HuH-7.5 (cell line): ENCODE measurements around the gene MEF2B.

Experiments
- DNase-seq: peaks from one replicate; pipeline ENCODE4 v3.0.0; 2011; ENCODE audit warnings: low spot score

MEF2B gene

DNA sequence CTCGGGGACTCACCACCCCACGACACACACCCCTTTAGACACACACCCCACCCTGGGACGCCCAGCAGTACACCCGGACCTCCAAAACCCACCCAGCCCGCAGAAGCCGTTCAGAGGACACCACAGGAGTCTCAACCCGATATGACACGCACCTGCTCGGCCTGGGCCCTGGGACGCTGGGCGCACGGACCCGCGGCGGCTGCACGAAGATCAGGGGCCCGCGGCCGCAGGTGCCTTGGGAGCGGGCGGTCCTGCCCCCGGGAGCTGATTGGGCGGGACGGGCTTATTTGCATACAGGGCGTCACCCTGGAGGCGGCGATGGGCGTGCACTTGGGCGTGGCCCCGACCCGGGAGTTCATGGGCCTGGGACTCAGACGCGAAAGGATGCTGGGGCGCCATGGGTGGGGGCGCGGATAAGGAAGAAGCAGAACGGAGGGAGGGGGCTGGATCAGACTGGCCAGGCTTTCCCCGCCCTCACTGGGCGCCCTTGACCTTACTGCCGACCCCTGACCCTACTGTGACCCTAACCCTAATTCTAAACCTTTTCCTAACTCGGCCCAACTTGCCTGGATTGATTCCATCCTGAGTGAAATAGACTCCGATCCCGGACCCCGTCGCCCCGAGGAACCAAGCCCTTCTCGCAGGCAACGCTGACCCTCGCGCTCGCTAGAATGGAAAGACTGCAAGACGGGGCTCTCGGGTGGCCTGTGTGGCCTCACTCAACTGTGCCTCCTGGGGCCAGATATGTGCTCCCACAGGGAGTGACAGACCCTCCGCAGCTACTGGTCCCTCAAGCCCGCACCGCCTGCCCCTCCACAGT lies at the start of gene MEF2B:
MEF2B (minus strand) TSS at position 211 of the 820 bp plus-strand sequence. CDS start 19,528 bp downstream, outside the sequence.
- peak; percentile 99 for DNase-seq

- no peak for DNase-seq
Observed at GRCh38 chr19:19218911-19219310, 48.8 kb upstream of the MEF2B start.

DNA sequence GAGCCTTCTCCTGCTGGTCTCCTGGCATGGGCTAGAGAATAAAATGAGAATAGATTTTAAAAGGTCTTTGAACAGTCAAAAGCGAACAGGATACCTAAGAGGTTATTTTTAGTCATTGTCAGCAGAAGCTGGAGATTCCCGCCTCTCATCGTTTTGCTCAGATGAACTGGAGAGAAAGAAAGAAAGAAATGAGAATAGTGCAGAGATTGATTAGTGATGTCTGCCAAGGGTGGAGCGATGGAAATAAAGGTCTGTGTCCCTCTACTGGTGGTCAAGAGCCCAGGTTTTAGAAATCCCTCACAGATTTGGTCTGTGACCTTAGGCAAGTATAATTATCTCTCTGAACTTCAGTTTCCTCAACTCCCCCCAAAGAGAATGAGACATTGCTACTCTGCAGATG lies 47.0 kb upstream of the MEF2B start:
- no peak for DNase-seq

DNA sequence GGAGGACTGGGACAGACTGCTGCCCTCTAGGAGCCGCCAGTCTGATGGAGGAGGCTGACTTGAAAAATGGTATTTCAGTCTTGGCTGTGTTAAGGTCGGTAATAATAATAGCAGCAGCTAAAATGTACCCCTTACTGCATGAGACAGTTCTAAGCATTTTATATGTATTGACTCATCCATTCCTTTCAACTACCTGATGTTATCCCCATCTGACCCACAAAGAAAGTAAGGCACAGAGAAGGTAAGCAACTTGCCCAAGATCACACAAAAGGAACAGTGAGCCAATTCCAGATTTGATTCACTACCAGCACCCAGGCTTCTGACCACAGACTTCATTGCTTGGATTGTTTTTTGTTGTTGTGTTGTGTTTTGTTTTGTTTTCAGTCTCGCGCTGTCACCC lies 45.7 kb upstream of the MEF2B start:
- no peak for DNase-seq

- DNase-seq, result peak; percentile 90
Observed at GRCh38 chr19:19214892-19215291, 44.8 kb upstream of the MEF2B start.

DNA sequence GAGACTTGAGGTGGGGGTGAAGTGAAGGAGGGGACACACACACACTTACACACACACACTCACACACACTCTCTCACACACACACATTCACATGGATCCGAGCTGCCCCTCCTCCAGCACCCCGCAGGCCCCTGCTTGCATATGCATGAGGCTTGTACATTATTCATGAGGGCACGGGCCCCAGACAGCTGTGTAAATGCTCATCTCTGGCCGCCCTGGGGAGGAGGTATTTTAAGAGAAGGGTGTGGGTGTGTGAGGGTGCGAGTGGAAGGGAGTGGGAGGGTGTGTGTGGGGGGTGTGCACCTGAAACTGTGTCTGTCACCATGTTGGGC lies 44.1 kb upstream of the MEF2B start:
- no peak for DNase-seq

- DNase-seq, result no peak
Observed at GRCh38 chr19:19213426-19214158, 43.5 kb upstream of the MEF2B start.

DNA sequence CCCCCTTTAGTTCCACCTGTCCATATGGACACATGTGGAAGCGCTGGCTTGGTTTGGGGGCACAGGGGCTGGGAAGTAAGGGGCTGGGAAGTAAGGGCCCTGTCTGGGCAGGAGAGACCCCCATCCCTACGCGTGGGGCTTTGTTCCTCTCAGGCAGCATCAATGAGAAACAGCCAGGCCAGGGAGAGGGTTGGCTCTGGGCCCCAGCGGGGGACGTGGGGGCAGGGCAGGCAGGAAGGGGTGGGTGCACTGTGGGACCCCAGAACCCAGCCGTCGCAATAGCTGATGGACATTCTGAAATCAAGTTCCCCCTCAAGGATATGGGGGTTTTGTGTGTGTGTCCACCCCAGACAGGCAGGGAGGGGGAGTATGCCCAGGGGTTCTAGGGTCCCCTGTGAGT lies 42.9 kb upstream of the MEF2B start:
- no peak for DNase-seq

DNA sequence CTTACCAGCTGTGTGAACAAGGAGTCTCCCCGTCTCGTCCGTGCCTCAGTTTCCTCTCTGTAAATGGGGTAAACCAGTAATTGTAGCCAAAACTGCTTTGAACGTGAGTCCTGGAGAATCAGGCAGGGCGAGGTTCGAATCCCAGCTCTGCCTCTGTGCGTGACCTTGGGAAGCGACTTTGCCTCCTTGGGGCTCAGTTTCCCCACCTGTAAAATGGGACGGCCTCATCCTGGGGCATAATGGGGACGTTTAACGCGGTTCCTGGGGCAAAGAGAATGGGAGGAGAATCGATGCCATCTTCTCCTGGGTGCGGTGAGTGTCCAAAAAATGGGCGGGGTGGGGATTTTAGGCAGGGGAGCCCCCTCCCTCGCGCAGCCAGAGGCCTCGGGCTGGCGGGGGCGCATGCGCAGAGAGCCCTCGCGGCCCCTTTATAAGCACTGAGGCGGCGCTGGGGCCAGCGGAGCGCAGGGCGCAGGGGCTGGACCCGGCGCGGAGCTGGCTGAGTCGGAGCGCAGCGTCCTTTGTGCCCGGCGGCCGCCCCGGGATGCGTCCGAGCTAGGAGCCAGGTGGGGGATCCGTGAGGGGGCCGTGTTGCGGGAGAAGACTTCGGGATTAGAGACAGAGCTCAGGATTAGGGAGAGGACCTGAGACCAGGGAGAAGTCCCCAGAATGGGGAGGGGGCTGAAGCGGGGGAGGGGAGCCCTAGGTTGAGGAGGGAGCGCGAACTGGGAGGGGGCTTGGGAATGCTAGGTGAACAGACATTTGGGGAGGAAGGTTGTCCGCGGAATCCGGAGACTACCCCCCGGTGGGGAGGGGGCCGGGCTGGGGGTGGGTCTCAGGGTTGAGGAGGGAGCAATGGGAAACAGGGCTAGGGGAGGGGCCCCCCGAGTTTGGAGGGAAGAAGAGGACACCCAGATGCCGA lies 41.7 kb upstream of the MEF2B start, which contains the start of gene NCAN:
NCAN (plus strand) TSS at position 460 of the 922 bp plus-strand sequence. CDS start 4,996 bp downstream, outside the sequence.
- no peak for DNase-seq

DNA sequence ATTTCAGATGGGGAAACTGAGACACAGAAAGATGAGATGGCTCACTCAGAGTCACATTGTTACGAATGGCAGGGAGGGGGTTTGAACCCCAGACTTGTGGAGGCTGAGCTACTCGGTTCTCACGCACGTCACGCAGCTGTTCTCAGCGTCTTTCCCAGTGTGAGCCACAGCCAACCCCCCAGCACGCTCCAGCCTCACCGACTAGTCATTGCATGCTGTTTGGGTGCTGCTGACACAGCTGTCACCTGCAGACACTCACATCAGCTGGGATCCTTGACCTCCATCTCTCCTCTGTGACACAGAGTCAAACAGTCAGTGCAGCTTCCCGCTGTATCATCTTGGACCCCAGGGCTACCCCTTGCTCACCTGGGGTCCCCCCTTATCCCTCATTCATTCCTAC lies 39.3 kb upstream of the MEF2B start:
- DNase-seq, result no peak

DNA sequence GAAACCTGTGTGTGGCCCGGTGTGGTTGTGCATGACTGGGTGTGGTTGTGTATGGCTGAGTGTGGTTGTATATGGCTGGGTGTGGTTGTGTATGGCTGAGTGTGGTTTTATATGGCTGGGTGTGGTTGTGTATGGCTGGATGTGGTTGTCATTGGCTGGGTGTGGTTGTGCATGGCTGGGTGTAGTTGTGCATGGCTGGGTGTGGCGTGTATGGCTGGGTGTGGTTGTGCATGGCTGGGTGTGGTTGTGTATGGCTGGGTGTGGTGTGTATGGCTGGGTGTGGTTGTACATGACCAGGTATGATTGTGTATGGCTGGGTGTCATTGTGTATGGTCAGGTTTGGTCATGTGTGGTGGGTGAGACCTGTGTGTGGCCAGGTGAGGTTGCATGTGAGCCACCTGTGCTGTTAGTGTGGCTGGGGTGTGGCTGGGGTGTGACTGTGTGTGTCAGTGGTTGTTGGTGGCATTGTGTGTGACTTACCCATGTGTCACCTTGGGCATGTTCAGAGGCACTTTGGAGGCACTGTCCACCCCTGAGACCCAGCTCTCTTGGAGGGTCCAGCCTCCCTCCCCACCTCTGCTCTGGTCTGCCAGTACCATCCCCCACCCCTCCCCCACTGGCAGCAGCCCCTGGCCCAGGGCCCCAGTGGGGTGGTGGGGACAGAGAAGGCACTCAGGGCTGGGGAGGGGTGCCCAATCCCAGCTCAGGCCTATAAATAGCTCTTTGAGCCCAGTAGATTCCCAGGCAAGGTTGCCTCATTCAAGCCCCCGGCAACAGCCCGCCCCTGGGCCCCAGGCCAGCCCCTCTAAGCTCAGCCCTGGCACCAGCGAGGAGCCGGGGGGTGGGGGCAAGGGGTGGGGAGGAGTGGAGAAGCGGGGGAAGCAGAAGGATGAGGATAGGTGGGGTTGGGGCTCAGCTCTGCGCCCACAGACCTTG lies 37.8 kb upstream of the MEF2B start:
- DNase-seq, result no peak

GRCh38 chr19:19206938-19207337 lies 36.9 kb upstream of the MEF2B start:
- DNase-seq, result no peak

GRCh38 chr19:19205416-19206410 lies 35.6 kb upstream of the MEF2B start:
- DNase-seq, result no peak

GRCh38 chr19:19204181-19204580 lies 34.1 kb upstream of the MEF2B start:
- DNase-seq, result no peak

GRCh38 chr19:19203012-19203856 lies 33.2 kb upstream of the MEF2B start, which contains the start of gene NR2C2AP:
NR2C2AP (minus strand) TSS chr19:19203414; CDS start chr19:19203060, 354 bp downstream.
- peak; percentile 100 for DNase-seq

DNA sequence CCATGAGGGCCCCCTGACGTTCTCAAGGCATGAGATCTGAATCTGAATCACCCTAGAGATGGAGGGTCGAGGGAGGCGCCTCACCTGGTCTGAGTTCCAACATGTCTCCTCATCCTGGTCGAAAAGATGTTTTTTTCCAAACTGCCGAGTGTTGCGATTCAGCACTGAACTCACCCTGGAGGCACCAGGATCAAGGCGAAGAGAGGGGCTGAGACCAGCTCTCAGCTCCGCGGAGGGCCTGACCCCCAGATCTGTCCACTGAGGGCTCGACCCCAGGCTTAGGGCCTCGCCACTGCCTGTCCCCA lies 32.6 kb upstream of the MEF2B start:
- no peak for DNase-seq

- no peak for DNase-seq
Observed at GRCh38 chr19:19201697-19202630, 31.9 kb upstream of the MEF2B start.

DNA sequence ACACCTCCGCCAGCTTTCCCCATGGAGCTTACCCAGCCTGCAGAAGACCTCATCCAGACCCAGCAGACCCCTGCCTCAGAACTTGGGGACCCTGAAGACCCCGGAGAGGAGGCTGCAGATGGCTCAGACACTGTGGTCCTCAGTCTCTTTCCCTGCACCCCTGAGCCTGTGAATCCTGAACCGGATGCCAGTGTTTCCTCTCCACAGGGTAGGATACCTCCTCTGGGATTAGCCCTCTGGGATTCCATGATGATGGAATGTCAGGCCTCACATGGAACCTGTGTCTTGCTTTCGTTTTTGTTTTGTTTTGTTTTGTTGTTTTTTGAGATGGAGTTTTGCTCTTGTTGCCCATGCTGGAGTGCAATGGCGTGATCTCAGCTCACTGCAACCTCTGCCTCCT lies 23.9 kb upstream of the MEF2B start:
- no peak for DNase-seq
